Mesendoderm (in vitro differentiated cells): ENCODE results near the gene ZNF239.

Experiments used
- DNase-seq: peaks from one replicate; pipeline ENCODE4 v3.0.0; 2013
- H2AK5ac ChIP-seq: 2 replicates; pipeline ENCODE4 v1.6.1; 2013; ENCODE audit warnings: low read length, inconsistent platforms
- H2BK120ac ChIP-seq: 2 replicates; pipeline ENCODE4 v1.6.1; 2013; ENCODE audit warnings: low read depth, mild to moderate bottlenecking, low read length, moderate library complexity, mixed read lengths
- H2BK15ac ChIP-seq: replicated peaks from 2 replicates; pipeline ENCODE4 v1.6.1; 2013; ENCODE audit warnings: low read depth, mild to moderate bottlenecking, moderate library complexity
- H2BK5ac ChIP-seq: 2 replicates; pipeline ENCODE4 v1.6.1; 2013; ENCODE audit warnings: low read length, inconsistent platforms
- H3K18ac ChIP-seq: 2 replicates; pipeline ENCODE4 v1.6.1; 2013; ENCODE audit warnings: mild to moderate bottlenecking, low read length, mixed read lengths
- H3K23ac ChIP-seq: one replicate; pipeline ENCODE4 v1.6.1; 2013; ENCODE audit warnings: low read length
- H3K27ac ChIP-seq: 2 replicates; pipeline ENCODE4 v1.5.1; 2013; ENCODE audit warnings: low read depth, mild to moderate bottlenecking, inconsistent platforms, low read length, moderate library complexity
- H3K27me3 ChIP-seq: 2 replicates; pipeline ENCODE4 v1.6.1; 2013; ENCODE audit warnings: low read length, control low read depth, mild to moderate bottlenecking, inconsistent platforms; ENCODE audit not compliant: insufficient read depth, poor library complexity
- H3K36me3 ChIP-seq: 2 replicates; pipeline ENCODE4 v1.6.1; 2013; ENCODE audit warnings: low read length, inconsistent platforms; ENCODE audit not compliant: control insufficient read depth, insufficient read depth
- H3K4ac ChIP-seq: one replicate; pipeline ENCODE4 v1.6.1; 2013; ENCODE audit warnings: low read depth, mild to moderate bottlenecking, low read length, moderate library complexity
- H3K4me1 ChIP-seq: 2 replicates; pipeline ENCODE4 v1.6.1; 2013; ENCODE audit warnings: low read depth, low read length, inconsistent platforms; ENCODE audit not compliant: control insufficient read depth
- H3K4me2 ChIP-seq: 2 replicates; pipeline ENCODE4 v1.6.1; 2013; ENCODE audit warnings: low read length
- H3K4me3 ChIP-seq: 2 replicates; pipeline ENCODE4 v1.5.1; 2013; ENCODE audit warnings: mild to moderate bottlenecking, low read length
- H3K56ac ChIP-seq: one replicate; pipeline ENCODE4 v1.6.1; 2013; ENCODE audit warnings: low read length
- H3K79me1 ChIP-seq: 2 replicates; pipeline ENCODE4 v1.6.1; 2013; ENCODE audit warnings: low read length, inconsistent platforms
- H3K79me2 ChIP-seq: 2 replicates; pipeline ENCODE4 v1.6.1; 2013; ENCODE audit warnings: mild to moderate bottlenecking, low read length; ENCODE audit not compliant: control insufficient read depth, insufficient read depth
- H3K9ac ChIP-seq: 2 replicates; pipeline ENCODE4 v1.6.1; 2013; ENCODE audit warnings: low read length, inconsistent platforms
- H4K5ac ChIP-seq: one replicate; pipeline ENCODE4 v1.6.1; 2013; ENCODE audit warnings: low read length
- H4K8ac ChIP-seq: one replicate; pipeline ENCODE4 v1.6.1; 2013; ENCODE audit warnings: low read depth, mild to moderate bottlenecking, control low read depth, low read length, moderate library complexity
- WGBS: extraction: QIAGEN DNeasy Blood & Tissue Kit; methylation state at CpG from one replicate; pipeline ENCODE4 v1.1.7; 2013; ENCODE audit warnings: low lambda C conversion rate, missing lambda C conversion rate; ENCODE audit not compliant: insufficient coverage; ENCODE audit errors: extremely low coverage; 5-methylcytosine and 5-hydroxymethylcytosine counted together

ZNF239 gene

DNA sequence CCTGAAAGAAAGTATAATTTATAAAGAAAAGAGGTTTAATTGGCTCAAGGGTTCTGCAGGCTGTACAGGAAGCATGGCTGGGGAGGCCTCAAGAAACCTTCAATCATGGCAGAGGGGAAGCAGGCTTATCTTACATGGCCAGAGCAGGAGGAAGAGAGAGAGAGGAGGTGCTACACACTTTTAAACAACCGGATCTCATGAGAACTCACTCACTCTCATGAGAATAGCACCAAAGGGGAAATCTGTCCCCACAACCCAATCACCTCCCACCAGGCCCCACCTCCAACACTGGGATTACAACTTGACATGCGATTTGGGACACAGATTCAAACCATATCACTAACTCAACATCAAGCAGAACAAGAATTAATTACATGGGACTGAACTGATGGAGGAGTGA lies 24.9 kb upstream of the ZNF239 start:
- H3K4me2 ChIP-seq: no peak overlapping the region
- H2BK15ac ChIP-seq: no peak overlapping the region
- no peak overlapping the region for H3K9ac ChIP-seq
- H3K56ac ChIP-seq: no peak overlapping the region
- H3K27ac ChIP-seq: no peak overlapping the region
- no peak overlapping the region for H3K18ac ChIP-seq
- H4K5ac ChIP-seq: no peak overlapping the region
- H3K79me1 ChIP-seq: no peaks in the 10 kb centered on the region
- H2BK120ac ChIP-seq: no peak overlapping the region
- H2AK5ac ChIP-seq: no peak overlapping the region
- WGBS: no CpG with 5 or more reads among the region's 2 CpGs
- no peak overlapping the region for H3K4me3 ChIP-seq
- H3K36me3 ChIP-seq: no peaks in the 10 kb centered on the region
- H3K4me1 ChIP-seq: no peaks in the 10 kb centered on the region
- H4K8ac ChIP-seq: no peak overlapping the region
- H3K23ac ChIP-seq: no peak overlapping the region
- no peaks in the 10 kb centered on the region for H3K79me2 ChIP-seq
- H3K4ac ChIP-seq: no peak overlapping the region
- no peak for DNase-seq
- no peak overlapping the region for H2BK5ac ChIP-seq
- H3K27me3 ChIP-seq: no peaks in the 10 kb centered on the region

DNA sequence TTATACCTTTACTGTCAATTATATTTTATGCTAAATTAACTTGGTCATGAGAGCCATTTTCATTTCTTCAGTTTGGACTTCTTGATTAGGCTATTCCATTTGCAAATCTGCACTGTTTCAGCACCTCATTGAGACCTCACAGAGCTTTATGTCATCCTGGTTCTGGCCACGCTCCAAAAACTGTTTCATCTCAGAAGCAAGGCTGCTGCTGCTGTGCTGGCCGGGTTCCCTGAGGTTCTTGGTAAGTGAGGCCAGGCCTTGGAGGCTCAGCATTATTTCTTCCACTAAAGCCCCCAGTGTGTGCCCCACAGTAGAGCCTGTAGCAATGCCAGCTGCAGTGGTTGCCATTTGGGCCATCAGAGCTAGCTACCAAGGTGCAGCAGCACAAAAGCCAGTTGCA lies 24.0 kb upstream of the ZNF239 start:
- Histone ChIP-seq H2BK120ac (no peak overlapping the region), H3K27ac (no peak overlapping the region), H3K4me2 (no peak overlapping the region), H3K4me1 (no peaks in the 10 kb centered on the region), H3K79me1 (no peaks in the 10 kb centered on the region), H3K18ac (no peak overlapping the region), H3K56ac (no peak overlapping the region), H4K5ac (no peak overlapping the region), H3K4ac (no peak overlapping the region), H3K4me3 (no peak overlapping the region), H2BK15ac (no peak overlapping the region), H2AK5ac (no peak overlapping the region), H3K9ac (no peak overlapping the region), H4K8ac (no peak overlapping the region), H3K27me3 (no peaks in the 10 kb centered on the region), H3K23ac (no peak overlapping the region), H3K79me2 (no peaks in the 10 kb centered on the region), H3K36me3 (no peaks in the 10 kb centered on the region), H2BK5ac (no peak overlapping the region)
- no peak for DNase-seq
- no CpG with 5 or more reads among the region's 2 CpGs for WGBS

DNA sequence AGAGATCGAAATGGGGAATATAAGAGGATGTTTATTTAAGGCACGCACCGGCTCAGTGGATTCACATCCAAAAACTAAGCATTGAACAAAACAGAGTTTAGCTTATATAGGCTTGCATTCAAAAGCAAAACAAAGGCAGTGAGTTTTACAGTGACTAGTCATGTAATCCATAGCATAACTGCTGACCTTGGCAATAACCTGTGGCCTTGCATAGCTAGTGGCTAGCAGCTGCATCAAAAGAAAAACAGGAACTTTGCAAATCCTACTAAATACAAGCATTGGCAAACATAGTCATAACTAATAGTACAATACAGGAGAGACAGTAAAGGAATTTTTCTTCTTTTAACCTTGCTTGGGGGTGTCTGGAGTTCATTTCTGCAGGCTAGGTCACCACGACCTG lies 22.1 kb upstream of the ZNF239 start:
- Histone ChIP-seq H3K9ac (no peak overlapping the region), H3K18ac (no peak overlapping the region), H3K4me2 (no peak overlapping the region), H2BK15ac (no peak overlapping the region), H3K23ac (no peak overlapping the region), H3K79me1 (no peaks in the 10 kb centered on the region), H3K27ac (no peak overlapping the region), H2BK120ac (no peak overlapping the region), H4K8ac (no peak overlapping the region), H3K36me3 (no peaks in the 10 kb centered on the region), H3K79me2 (no peaks in the 10 kb centered on the region), H3K27me3 (no peaks in the 10 kb centered on the region), H3K56ac (no peak overlapping the region), H3K4ac (no peak overlapping the region), H2AK5ac (no peak overlapping the region), H2BK5ac (no peak overlapping the region), H4K5ac (no peak overlapping the region), H3K4me1 (no peaks in the 10 kb centered on the region), H3K4me3 (no peak overlapping the region)
- no CpG with 5 or more reads among the region's 4 CpGs for WGBS
- no peak for DNase-seq

DNA sequence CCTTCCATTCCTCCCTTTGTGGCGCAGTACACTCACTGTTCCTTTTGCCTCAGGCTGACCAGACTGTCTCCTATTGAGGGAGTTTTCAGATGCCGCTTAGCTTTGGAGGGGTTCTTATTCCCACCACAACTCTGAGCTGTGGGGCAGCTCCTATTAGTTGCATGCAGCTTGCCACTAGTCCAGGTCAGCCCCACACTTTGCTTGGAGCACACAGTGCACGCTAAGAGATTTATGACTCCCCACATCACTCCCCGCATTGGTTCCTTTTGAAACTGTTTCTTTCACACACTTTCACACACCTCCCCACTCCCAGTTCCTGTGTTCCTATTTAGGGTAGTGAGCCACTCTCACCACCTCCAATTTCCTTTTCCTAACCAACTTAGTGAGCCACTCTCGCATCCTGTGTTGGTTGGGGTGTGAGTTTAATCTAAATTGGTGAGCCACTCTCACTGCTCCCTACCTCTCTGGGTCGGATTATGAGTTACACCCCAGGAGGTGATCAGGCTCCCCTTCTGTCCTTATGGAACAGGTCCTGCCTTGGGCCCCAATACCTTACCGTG lies 21.4 kb upstream of the ZNF239 start:
- Histone ChIP-seq H3K4me3 (no peak overlapping the region), H3K27ac (no peak overlapping the region), H3K79me2 (no peaks in the 10 kb centered on the region), H3K23ac (no peak overlapping the region), H2AK5ac (no peak overlapping the region), H3K4ac (no peak overlapping the region), H3K4me1 (no peaks in the 10 kb centered on the region), H3K4me2 (no peak overlapping the region), H2BK15ac (no peak overlapping the region), H3K27me3 (no peaks in the 10 kb centered on the region), H2BK120ac (no peak overlapping the region), H4K5ac (no peak overlapping the region), H3K36me3 (no peaks in the 10 kb centered on the region), H3K79me1 (no peaks in the 10 kb centered on the region), H4K8ac (no peak overlapping the region), H3K18ac (no peak overlapping the region), H3K9ac (no peak overlapping the region), H3K56ac (no peak overlapping the region), H2BK5ac (no peak overlapping the region)
- no CpG with 5 or more reads among the region's 7 CpGs for WGBS
- DNase-seq: no peak

DNA sequence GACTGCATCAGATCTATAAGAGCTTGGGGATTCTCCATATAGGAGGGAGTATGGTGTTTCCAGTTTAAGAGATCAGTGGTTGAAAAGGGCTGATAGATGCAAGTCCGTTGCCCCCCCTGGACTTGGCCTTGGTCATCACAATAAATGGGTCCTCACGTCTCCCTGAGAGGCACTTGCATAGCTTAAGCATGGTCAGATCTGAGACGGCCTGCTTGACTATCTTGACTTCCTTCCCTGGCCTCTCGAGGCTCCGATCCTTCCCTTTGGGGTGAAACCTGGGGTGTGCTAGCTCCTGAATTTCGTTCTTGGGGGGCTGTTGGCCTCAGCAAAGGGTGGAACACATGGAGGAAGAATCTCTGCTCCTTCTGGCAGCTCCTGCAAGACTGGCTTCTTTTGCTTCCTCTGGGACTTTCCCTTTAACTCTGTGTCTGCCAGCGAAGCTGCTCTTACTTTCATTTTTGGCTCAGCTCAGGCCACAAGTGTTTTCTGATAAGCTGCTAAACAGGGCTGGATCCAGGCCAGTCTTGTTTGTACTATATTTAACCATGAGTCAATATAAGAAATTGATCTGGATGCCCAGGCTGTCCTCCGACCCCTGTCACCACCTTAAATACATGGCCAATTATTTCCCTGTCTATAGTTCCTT lies 20.7 kb upstream of the ZNF239 start:
- Histone ChIP-seq H3K27ac (no peak overlapping the region), H3K4me3 (no peak overlapping the region)

More for the DNA sequence above, 20.7 kb upstream of the ZNF239 start:
- no peak for DNase-seq
- no peaks in the 10 kb centered on the region for H3K27me3 ChIP-seq
- no peak overlapping the region for H2BK120ac ChIP-seq
- H3K4ac ChIP-seq: no peak overlapping the region
- no peak overlapping the region for H4K5ac ChIP-seq
- H3K79me2 ChIP-seq: no peaks in the 10 kb centered on the region
- H3K4me1 ChIP-seq: no peaks in the 10 kb centered on the region
- no peak overlapping the region for H3K18ac ChIP-seq
- no CpG with 5 or more reads among the region's 8 CpGs for WGBS
- H3K4me2 ChIP-seq: no peak overlapping the region
- H3K36me3 ChIP-seq: no peaks in the 10 kb centered on the region
- H3K79me1 ChIP-seq: no peaks in the 10 kb centered on the region
- no peak overlapping the region for H4K8ac ChIP-seq
- no peak overlapping the region for H2AK5ac ChIP-seq
- H3K23ac ChIP-seq: no peak overlapping the region
- no peak overlapping the region for H2BK5ac ChIP-seq
- no peak overlapping the region for H3K9ac ChIP-seq
- no peak overlapping the region for H3K56ac ChIP-seq
- H2BK15ac ChIP-seq: no peak overlapping the region
